GM18870 (cell line): ENCODE measurements around the gene WDR91.

Experiments used
- ATAC-seq: cut with Tn5 transposase; IDR thresholded peaks from one replicate; pipeline ENCODE4 v1.9.1; 2021; ENCODE audit warnings: moderate library complexity; ENCODE audit not compliant: unreplicated experiment

The WDR91 gene

GRCh38 chr7:135211179-135211945 is at the start of gene WDR91:
Gene WDR91 (minus strand): TSS chr7:135211526. CDS start chr7:135211502, 24 bp downstream.
- peak; percentile 45 for ATAC-seq

GRCh38 chr7:135260470-135260869 is 49.1 kb upstream of the WDR91 start:
- no peak for ATAC-seq

- ATAC-seq = no peak
Measured at GRCh38 chr7:135259702-135260101, 48.4 kb upstream of the WDR91 start.

GRCh38 chr7:135258585-135258984 is 47.3 kb upstream of the WDR91 start:
- ATAC-seq = no peak

- no peak for ATAC-seq
Measured at GRCh38 chr7:135257790-135258189, 46.5 kb upstream of the WDR91 start.

GRCh38 chr7:135253851-135254771 is 42.8 kb upstream of the WDR91 start:
- no peak for ATAC-seq

- ATAC-seq = no peak
Measured at GRCh38 chr7:135251496-135252391, 40.4 kb upstream of the WDR91 start.

GRCh38 chr7:135248546-135248945 is 37.2 kb upstream of the WDR91 start:
- no peak for ATAC-seq

- ATAC-seq = no peak
Measured at GRCh38 chr7:135247746-135248471, 36.6 kb upstream of the WDR91 start.

GRCh38 chr7:135246191-135246825 is 35.0 kb upstream of the WDR91 start:
- no peak for ATAC-seq

GRCh38 chr7:135245226-135246190 is 34.2 kb upstream of the WDR91 start:
- no peak for ATAC-seq

- ATAC-seq = no peak
Measured at GRCh38 chr7:135242096-135242684, 30.9 kb upstream of the WDR91 start.

- no peak for ATAC-seq
Measured at GRCh38 chr7:135240441-135240840, 29.1 kb upstream of the WDR91 start.

- no peak for ATAC-seq
Measured at GRCh38 chr7:135239263-135239662, 27.9 kb upstream of the WDR91 start.

- ATAC-seq = no peak
Measured at GRCh38 chr7:135238112-135238744, 26.9 kb upstream of the WDR91 start.

GRCh38 chr7:135236727-135237126 is 25.4 kb upstream of the WDR91 start:
- peak; percentile 91 for ATAC-seq

GRCh38 chr7:135235841-135236240 is 24.5 kb upstream of the WDR91 start:
- ATAC-seq = no peak

GRCh38 chr7:135234727-135235126 is 23.4 kb upstream of the WDR91 start:
- no peak for ATAC-seq
